Activated CD8-positive, alpha-beta memory T cell treated with anti-CD3 and anti-CD28 coated beads for 1 hour (primary cell): ENCODE measurements around the gene CDH5.

Source experiments
- DNase-seq, 2 donors: peaks; one replicate each; pipeline ENCODE4 v3.0.0-alpha.2; 2020; ENCODE audit warnings: low read depth in 1 of 2; ENCODE audit errors: extremely low read depth in 1 of 2

Gene CDH5

DNA sequence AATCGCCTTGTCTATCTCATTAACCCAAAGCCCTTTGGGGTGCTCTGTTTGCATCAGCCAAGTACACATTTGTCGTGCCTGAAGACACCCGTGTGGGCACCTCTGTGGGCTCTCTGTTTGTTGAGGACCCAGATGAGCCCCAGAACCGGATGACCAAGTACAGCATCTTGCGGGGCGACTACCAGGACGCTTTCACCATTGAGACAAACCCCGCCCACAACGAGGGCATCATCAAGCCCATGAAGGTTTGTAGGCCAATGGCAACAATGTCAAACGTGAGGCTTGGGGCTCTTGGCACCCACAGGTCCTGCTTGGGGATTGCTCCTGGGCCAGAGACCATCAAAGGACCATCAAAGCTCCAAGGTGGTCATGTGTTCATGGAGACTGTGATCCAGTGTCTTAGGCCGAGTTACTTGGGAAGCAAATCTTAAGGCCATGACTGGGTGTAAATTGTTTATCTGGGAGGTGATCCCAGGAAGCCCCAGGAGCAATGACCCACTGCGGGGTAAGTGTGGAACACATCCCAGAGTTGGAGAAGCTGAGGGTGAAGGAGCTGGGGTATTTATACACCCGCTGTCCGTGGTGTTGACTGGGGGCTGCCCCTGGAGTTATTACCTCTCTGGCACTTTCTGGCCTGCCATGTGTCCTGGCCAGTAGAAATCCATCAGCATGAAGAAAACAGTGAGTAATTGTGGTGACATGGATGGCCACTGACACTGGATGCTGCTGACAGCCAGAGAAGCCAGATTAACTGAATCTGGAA is 24.0 kb downstream of the CDH5 start:
- no peak for DNase-seq

DNA sequence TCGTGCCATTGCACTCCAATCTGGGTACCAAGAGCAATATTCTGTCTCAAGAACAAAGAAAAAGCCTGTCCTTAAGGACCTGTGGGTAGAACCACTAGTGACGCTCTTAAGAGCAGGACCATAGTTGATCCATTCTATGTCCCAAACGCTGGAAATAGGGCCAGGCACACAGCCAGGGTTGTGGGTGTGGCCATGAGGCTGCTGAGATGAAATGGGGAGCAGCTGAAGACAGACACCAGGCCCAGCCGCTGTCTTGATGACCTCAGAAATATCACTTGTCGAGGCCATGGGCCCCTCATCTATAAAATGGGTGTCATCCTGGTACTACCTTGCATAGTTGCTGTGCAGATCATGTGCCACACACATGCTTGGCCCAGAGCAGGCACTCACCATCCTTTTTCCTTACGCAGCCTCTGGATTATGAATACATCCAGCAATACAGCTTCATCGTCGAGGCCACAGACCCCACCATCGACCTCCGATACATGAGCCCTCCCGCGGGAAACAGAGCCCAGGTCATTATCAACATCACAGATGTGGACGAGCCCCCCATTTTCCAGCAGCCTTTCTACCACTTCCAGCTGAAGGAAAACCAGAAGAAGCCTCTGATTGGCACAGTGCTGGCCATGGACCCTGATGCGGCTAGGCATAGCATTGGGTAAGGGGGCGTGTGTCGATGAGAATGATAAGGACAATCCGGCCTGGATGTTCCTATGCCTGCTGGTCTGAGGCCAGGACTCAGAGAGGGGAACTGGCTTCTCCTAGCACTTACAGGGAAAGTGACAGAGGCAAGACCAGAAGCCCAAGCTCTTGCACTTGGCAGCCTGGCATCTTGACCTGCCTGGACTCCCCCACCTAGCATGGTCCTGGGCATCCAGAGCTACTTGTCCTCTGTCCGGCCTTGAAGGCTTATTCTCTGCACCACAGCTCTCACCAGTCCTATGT is 25.5 kb downstream of the CDH5 start:
- DNase-seq: no peak

DNA sequence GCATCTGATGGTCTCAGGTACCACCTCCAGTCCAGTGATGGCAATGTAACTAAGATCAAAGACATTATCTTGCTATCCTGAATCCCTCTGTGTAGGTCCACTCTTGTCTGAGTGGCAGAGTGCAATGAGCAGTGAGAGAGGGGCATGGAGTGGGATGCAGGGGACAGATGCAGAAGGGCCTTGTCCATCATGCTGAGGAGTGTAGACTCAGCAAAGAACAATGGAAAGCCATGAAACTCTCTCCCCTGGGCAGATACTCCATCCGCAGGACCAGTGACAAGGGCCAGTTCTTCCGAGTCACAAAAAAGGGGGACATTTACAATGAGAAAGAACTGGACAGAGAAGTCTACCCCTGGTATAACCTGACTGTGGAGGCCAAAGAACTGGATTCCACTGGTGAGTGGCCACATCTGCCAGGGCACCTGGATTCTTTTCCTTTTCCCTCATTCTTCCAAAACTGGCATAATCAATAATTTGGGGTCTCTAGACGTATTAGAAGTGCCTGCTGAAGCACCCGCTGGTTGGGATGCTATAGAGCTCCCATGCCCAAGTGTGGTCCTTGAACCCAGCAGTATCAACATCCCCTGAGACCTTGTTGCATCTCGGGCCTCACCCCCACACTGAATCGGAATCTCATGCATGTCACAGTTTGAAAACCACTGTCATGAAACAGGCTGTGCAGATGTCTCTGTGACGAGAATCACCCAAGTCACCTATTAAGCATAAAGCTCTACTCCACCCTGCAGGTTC is 29.5 kb downstream of the CDH5 start:
- no peak for DNase-seq

DNA sequence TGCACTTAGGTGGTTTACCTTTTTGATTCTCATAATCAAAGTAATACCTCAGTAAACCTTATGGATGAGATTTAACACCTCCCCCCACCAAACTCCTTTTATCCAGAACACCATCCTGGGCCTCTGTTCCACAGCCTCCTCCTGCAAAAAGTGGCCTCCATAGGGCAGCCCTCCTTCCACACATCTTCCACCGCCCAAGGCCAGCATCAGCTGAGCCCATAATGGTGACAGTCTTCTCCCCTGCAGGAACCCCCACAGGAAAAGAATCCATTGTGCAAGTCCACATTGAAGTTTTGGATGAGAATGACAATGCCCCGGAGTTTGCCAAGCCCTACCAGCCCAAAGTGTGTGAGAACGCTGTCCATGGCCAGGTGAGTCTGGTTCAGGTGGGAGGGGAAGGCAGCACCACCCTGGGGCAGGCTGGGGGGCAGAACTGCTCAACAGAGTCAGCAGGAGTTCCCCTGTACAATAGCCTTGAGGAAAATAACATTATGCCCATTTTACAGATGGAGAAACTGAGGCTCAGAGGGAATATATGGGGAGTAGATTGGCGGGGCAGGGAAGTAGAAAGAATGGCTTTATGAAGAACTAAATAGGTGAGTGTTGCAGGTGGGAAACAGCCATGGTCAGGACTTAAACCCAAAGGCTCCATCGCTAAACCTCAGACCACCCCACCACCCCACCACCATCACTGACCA is 31.4 kb downstream of the CDH5 start:
- no peak for DNase-seq

DNA sequence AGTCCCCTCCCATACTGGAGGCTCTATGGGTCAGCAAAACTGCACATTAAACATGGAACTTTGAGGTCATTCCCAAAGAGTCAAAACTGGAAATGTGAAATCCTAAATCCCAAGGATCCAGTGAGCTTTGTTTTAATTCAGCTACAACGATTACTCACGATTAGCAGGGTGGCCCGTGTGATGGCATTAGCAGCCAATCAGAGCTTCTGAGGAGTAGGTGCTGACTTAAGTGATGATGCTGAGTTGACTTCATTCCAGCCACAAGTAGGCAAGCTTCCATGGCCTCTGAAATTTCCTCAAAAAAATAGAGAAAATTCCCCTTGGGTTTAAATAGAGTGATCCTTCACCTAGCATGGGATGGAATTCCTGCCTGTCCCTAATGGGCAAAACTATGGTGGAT is 32.5 kb downstream of the CDH5 start:
- no peak for DNase-seq

DNA sequence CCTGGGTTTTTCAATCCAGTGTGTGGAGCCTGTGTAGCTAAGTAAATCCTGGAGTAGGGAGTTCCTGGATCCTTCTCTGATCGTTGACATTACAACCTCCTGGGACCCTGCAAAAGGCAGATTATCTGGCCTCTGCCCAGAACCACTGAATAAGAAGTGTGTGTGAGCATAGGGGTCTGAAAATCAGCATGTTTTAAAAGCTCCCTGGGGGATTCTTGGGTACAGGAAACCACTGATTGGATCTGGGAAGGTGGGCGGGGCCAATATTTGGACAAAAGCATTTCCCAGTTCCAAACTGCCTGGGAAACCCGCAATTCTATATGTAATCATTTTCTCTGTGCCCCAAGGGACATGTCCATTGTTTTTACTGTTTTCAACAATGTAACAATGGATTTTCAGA is 33.4 kb downstream of the CDH5 start:
- DNase-seq: no peak

DNA sequence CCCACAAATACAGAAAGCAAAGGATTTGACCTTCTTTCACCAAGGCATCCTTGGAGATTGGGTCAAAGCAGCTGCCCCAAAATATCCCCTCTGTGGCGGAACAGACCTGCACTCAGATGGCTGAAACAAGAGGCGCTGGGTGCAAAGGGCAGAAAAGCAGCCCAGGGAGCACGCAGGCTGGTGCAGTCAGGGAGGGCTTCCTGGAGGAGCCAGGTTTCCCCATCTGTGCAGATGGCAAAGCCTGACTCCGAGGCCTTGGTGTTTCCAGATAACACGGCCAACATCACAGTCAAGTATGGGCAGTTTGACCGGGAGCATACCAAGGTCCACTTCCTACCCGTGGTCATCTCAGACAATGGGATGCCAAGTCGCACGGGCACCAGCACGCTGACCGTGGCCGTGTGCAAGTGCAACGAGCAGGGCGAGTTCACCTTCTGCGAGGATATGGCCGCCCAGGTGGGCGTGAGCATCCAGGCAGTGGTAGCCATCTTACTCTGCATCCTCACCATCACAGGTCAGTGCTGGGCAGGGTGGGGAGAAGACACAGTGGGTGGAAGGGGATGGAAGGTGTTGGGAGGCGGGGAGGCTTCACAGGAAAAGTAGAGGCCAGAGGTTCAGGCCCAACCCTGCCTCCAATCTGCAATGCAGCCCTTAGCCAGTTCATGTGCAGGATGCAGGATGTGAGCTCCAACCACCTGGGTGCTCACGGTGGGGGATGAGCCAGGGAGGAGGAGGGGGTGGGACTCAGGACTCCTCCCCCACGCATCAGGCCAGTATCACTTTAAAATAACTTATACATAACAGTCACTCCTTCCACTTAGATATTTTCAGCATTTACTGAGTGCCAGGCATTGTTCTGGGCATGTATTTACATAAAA is 34.3 kb downstream of the CDH5 start:
- DNase-seq: no peak

DNA sequence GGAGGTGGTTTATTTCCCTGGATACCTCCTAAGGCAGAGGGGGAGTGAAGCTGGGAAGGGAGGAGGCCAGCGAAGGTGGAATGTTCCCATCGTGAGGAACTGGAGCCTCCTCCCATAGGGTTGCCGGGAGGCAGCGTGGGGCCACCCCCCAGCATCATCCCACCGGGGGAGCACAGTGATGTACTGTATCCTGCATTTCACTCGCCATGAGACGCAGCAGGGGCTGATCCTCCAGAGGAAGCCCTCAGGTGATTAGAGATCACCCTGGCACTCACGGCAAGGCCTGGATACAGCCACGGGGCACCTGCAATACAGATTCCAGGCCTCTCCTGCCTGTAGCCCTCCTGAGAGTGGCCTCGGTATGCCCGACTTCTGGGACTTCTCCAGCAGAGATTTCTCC is 35.1 kb downstream of the CDH5 start:
- no peak for DNase-seq

DNA sequence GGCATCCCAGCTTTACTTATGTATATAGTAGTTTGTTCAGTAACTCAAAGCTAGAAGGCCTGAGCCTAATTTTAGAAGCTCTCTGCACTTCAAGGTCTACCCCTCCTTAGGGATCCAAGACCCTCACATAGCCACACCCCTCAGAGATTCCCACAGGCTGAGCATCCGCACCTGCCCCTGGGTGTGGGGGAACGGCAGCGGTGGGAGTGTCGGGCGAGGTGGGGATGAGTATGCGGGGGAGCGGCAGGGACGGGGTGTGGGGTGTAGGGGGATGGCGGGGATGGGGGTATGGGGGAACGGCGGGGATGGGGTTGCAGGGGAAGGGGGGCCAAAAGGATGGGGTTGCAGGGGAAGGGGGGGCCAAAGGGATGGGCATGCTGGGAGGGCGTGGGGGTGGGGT is 35.7 kb downstream of the CDH5 start:
- no peak for DNase-seq

DNA sequence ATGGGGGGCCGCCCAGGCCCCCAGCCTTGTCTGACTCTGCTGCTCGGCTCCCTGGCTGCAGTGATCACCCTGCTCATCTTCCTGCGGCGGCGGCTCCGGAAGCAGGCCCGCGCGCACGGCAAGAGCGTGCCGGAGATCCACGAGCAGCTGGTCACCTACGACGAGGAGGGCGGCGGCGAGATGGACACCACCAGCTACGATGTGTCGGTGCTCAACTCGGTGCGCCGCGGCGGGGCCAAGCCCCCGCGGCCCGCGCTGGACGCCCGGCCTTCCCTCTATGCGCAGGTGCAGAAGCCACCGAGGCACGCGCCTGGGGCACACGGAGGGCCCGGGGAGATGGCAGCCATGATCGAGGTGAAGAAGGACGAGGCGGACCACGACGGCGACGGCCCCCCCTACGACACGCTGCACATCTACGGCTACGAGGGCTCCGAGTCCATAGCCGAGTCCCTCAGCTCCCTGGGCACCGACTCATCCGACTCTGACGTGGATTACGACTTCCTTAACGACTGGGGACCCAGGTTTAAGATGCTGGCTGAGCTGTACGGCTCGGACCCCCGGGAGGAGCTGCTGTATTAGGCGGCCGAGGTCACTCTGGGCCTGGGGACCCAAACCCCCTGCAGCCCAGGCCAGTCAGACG is 36.2 kb downstream of the CDH5 start:
- DNase-seq: no peak

DNA sequence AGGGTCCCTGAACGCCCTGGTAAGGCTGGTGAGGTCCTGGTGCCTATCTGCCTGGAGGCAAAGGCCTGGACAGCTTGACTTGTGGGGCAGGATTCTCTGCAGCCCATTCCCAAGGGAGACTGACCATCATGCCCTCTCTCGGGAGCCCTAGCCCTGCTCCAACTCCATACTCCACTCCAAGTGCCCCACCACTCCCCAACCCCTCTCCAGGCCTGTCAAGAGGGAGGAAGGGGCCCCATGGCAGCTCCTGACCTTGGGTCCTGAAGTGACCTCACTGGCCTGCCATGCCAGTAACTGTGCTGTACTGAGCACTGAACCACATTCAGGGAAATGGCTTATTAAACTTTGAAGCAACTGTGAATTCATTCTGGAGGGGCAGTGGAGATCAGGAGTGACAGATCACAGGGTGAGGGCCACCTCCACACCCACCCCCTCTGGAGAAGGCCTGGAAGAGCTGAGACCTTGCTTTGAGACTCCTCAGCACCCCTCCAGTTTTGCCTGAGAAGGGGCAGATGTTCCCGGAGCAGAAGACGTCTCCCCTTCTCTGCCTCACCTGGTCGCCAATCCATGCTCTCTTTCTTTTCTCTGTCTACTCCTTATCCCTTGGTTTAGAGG is 37.1 kb downstream of the CDH5 start:
- no peak for DNase-seq

DNA sequence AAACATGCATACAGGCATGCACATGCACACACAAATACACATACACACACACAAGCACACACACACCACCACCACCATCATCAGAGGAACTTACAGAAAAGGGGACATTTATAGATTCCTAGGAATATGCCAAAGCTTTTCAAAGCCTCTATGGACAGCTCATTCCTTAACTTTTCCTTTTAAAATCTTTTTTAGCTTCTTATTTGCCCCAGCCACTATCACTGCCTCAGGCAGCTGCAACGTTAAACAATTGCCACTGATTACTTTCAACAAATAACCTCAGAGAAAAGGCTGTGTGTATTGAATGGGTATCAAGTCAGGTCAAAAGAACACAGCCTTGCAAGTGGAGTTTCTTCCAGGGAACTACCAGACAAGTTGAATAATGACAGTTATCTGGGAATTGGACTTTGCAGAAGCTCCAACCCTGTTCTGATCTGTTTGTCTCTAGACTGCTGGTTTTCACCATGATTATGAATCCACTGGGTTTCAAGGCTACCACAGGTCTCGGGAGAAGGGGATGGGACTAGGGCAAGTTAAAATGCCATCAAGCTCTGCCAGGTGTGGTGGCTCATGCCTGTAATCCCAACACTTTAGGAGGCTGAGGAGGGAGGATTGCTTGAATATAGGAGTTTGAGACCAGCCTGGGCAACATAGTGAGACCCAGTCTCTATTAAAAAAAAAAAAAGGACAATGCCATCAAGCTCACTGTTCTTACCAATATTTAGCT is 38.7 kb downstream of the CDH5 start:
- DNase-seq: no peak

DNA sequence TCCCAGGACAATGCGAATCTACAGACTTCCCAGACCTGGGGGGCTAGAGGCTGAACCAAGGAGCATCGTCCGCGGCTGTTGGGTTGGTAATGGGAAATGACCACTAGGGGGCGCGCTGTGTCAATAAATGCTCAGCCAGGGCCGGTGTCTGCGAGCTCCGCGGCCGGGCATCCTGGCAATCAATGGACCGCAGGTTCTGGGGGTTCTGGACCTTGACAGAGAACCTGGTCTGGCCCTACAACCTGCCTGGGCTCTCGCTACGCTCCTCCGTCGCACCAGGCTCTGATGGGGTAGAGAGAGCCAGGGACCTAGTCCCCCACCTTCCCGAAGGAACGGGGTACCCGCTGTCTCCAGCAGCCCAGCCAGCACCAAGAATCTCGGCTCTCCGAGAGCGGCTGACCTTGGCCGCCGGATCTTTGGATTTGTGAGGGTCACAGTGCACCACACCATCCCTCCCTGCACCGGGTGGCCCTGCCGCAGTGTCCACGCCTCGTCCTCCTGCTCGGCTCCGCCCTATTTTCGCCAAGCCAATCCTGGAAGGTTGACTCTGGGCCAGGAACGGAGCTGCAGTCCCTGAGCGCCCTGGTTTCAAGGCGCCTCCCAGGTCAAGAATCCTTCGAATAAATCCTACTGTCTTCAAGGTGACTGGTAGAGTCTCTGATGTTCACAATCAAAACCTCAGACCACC is 40.2 kb downstream of the CDH5 start:
- peak; percentile 74 to 83 for DNase-seq

DNA sequence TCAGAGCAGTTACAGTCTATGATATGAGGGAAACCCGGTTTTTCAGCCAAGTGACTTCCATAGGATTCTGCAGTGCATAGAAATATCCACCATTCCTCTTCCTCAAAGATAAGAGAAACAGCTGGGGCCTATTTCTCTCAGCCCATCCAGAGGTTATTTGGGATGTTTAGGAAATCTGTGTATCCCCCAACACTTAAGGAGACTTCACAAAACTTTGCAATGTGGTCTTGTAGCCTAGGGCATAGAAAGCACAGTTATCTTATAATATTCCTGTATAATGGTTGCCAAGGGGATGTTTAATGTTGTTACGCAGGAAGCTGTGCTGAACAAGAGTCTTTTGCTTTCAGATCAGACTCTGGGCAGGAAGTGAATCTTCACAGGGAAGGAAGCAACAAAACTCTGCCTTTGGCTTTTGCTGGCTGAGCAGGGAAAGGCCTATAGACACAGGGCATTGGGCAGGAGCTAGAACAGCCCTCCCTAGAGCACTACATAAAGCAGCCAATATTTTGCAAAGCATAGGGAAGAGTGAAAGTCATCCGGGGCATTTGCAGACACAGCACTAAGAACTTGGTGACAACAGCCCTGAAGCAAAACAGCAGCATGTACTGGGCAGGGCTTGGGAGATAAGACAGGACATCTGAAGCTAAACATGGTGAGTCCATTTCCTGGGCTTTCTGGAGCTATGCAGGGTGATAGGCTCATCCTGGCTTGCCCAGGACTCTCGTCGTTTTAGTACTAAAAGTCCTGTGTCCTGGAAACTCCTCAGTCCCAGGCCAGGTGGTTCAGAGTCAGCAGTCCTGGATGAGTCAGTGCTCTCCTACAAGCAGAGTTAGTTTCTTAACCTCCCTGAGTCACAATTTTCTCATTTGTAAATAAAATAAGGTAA is 41.9 kb downstream of the CDH5 start:
- DNase-seq: no peak

DNA sequence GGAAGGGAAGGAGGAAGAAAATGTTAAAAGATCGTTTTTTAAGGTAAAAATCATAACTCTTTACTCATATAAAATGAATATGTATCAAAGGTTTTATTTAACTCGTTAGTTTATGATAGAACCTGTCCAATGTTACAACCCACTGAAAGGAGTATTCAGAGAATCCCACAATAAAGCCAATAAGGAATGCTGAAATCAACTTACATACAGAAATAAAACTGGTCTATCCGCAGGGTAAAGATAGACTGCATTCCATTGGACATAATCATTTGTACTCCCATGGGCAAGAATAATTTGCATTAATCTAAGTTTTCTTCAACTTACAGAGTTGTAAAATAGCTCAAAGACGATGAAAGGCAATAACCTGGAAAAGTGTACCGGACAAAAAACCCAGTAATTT is 42.7 kb downstream of the CDH5 start:
- DNase-seq: no peak

DNA sequence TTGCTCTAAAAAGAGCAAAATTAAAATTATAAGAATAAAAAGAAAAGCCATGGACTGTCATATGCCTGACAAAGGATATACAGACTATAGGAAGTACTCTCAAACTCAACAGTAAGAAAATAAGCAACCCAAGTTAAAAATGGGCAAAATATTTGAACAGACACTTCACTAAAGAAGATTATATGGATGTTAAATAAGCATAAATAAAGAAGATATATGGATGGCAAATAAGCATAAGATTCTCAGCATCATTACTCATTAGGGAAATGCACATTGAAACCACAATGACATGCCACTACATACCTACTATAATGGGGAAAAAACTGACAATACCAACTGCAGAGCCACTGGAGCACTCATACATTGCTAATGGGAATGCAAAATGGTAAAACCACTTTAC is 45.7 kb downstream of the CDH5 start:
- no peak for DNase-seq

DNA sequence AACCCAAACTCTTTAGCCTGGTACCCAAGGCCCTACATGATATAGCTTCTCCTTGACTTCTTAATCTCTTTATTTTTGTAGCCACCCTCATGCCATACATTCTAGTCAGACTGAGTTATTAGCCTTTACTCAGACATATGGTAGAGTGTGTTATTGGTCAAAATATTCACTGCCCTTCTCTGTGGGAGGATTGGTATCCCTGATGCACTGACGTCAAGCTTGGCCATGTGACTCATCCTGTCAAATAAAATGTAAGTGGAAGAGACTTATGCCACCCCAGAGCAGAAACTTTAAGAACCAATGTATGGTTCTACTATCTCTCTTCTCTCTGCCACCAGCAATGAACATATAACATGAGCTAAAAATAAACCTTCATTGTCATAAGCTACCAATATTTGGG is 48.4 kb downstream of the CDH5 start:
- DNase-seq: no peak
